ENCODE data around the gene FMNL2. TPM values are rescaled to one million over a fixed set of nuclear protein-coding genes. Genes with fewer than 3 reads are reported as not detected.
A peak's percentile ranks its signal among the peaks of the same experiment; 100 is the strongest.

FMNL2 gene
- total RNA-seq, 1 donor from 2014 or later: 41.7 TPM

- DNase-seq (ENCODE audit: low spot score): no peak
- no peak overlapping the region for H3K4me3 Mint-ChIP-seq (ENCODE audit: unreplicated experiment)
- TF ChIP-seq CTCF (IDR thresholded peaks at IDR 0.05; ENCODE audit: unreplicated experiment): no peak
- H3K27me3 Mint-ChIP-seq (ENCODE audit: unreplicated experiment): peaks cover 4% of the 10 kb centered on the region
- peaks cover 58% of the 10 kb centered on the region for H3K4me1 Mint-ChIP-seq (ENCODE audit: unreplicated experiment)
- H3K9me3 Mint-ChIP-seq (ENCODE audit: unreplicated experiment): no peaks in the 10 kb centered on the region
- no peaks in the 10 kb centered on the region for H3K36me3 Mint-ChIP-seq (ENCODE audit: low read depth, unreplicated experiment)
- H3K27ac Mint-ChIP-seq (ENCODE audit: unreplicated experiment): peak overlapping the region; percentile 52
These were observed 155.9 kb downstream of the FMNL2 start for GRCh38 chr2:152490686-152491455.

GRCh38 chr2:152492131-152492530 lies 157.2 kb downstream of the FMNL2 start:
- Mint-ChIP-seq H3K9me3 (ENCODE audit: unreplicated experiment) (no peaks in the 10 kb centered on the region), H3K27me3 (ENCODE audit: unreplicated experiment) (peaks cover 4% of the 10 kb centered on the region), H3K27ac (ENCODE audit: unreplicated experiment) (no peak overlapping the region), H3K4me3 (ENCODE audit: unreplicated experiment) (no peak overlapping the region), H3K4me1 (ENCODE audit: unreplicated experiment) (peaks cover 58% of the 10 kb centered on the region), H3K36me3 (ENCODE audit: low read depth, unreplicated experiment) (no peaks in the 10 kb centered on the region)
- DNase-seq (ENCODE audit: low spot score): no peak
- no peak for TF ChIP-seq CTCF (IDR thresholded peaks at IDR 0.05; ENCODE audit: unreplicated experiment)

GRCh38 chr2:152492911-152493310 lies 157.9 kb downstream of the FMNL2 start:
- no peak for TF ChIP-seq CTCF (IDR thresholded peaks at IDR 0.05; ENCODE audit: unreplicated experiment)
- Mint-ChIP-seq H3K4me3 (ENCODE audit: unreplicated experiment) (no peak overlapping the region), H3K27ac (ENCODE audit: unreplicated experiment) (peak overlapping the region; percentile 76), H3K4me1 (ENCODE audit: unreplicated experiment) (peaks cover 65% of the 10 kb centered on the region), H3K36me3 (ENCODE audit: low read depth, unreplicated experiment) (no peaks in the 10 kb centered on the region), H3K27me3 (ENCODE audit: unreplicated experiment) (peaks cover 4% of the 10 kb centered on the region), H3K9me3 (ENCODE audit: unreplicated experiment) (no peaks in the 10 kb centered on the region)
- no peak for DNase-seq (ENCODE audit: low spot score)

GRCh38 chr2:152493417-152493816 lies 158.4 kb downstream of the FMNL2 start:
- peak overlapping the region; percentile 76 for H3K27ac Mint-ChIP-seq (ENCODE audit: unreplicated experiment)
- no peak for DNase-seq (ENCODE audit: low spot score)

More at GRCh38 chr2:152493417-152493816, 158.4 kb downstream of the FMNL2 start:
- Mint-ChIP-seq H3K27me3 (ENCODE audit: unreplicated experiment) (peaks cover 4% of the 10 kb centered on the region), H3K9me3 (ENCODE audit: unreplicated experiment) (no peaks in the 10 kb centered on the region), H3K36me3 (ENCODE audit: low read depth, unreplicated experiment) (no peaks in the 10 kb centered on the region), H3K4me1 (ENCODE audit: unreplicated experiment) (peaks cover 65% of the 10 kb centered on the region), H3K4me3 (ENCODE audit: unreplicated experiment) (no peak overlapping the region)
- TF ChIP-seq CTCF (IDR thresholded peaks at IDR 0.05; ENCODE audit: unreplicated experiment): no peak

Data from endothelial cell (in vitro differentiated cells).